Smooth muscle cell (in vitro differentiated cells): Measurements from ENCODE around the gene CLSTN1. TPM values are rescaled to one million over a fixed set of nuclear protein-coding genes. Genes with fewer than 3 reads are reported as not detected.

Source experiments
- DNase-seq: peaks from one replicate; lab custom pipeline; 2025; ENCODE audit not compliant: unreplicated experiment; lab: John Stamatoyannopoulos, UW
- H2AFZ ChIP-seq: fragments of 200-600 bp; sonication (generic); 2 replicates; pipeline ENCODE4 v1.6.0; 2016; ENCODE audit warnings: antibody characterized with exemption, low read depth, mild to moderate bottlenecking
- H3F3A ChIP-seq: fragments of 200-600 bp; sonication (generic); 2 replicates; pipeline ENCODE4 v1.6.0; 2017; ENCODE audit warnings: antibody characterized with exemption, low read depth
- H3K27ac ChIP-seq: fragments of 200-600 bp; sonication (generic); 2 replicates; pipeline ENCODE4 v1.5.1; 2016; ENCODE audit warnings: low read depth, mild to moderate bottlenecking
- H3K27me3 ChIP-seq: fragments of 200-600 bp; sonication (generic); 2 replicates; pipeline ENCODE4 v1.6.1; 2016; ENCODE audit warnings: low read depth, mild to moderate bottlenecking
- H3K36me3 ChIP-seq: fragments of 200-600 bp; sonication (generic); 2 replicates; pipeline ENCODE4 v1.5.1; 2016; ENCODE audit warnings: low read depth
- H3K4me1 ChIP-seq: fragments of 200-600 bp; sonication (generic); 2 replicates; pipeline ENCODE4 v1.5.1; 2016; ENCODE audit warnings: low read depth
- H3K4me2 ChIP-seq: fragments of 200-600 bp; sonication (generic); 2 replicates; pipeline ENCODE4 v1.6.0; 2016; ENCODE audit warnings: mild to moderate bottlenecking
- H3K4me3 ChIP-seq: fragments of 200-600 bp; sonication (generic); 2 replicates; pipeline ENCODE4 v1.5.1; 2016; ENCODE audit warnings: mild to moderate bottlenecking
- H3K79me2 ChIP-seq: fragments of 200-600 bp; sonication (generic); 2 replicates; pipeline ENCODE4 v1.6.0; 2016; ENCODE audit warnings: low read depth, mild to moderate bottlenecking
- H3K9ac ChIP-seq: fragments of 200-600 bp; sonication (generic); 2 replicates; pipeline ENCODE4 v1.6.0; 2016; ENCODE audit warnings: low read depth
- H3K9me3 ChIP-seq: fragments of 200-600 bp; sonication (generic); replicated peaks from 2 replicates; pipeline ENCODE4 v1.5.1; 2016; ENCODE audit warnings: low read depth
- H4K20me1 ChIP-seq: fragments of 200-600 bp; sonication (generic); 2 replicates; pipeline ENCODE4 v1.6.0; 2016; ENCODE audit warnings: low read depth
- WGBS: methylation state at CpG from one replicate; pipeline ENCODE4 v1.1.7; 2016; ENCODE audit warnings: low lambda C conversion rate; 5-methylcytosine and 5-hydroxymethylcytosine counted together
- polyA plus RNA-seq: library from polyadenylated mRNA; unstranded; fragments of >200 nt; fragmentation: Nextera tagmentation; extraction: Ambion mirVana; gene quantifications from 2 replicates; pipeline ENCODE4 v1.2.1, GENCODE V29; 2016
- total RNA-seq: library from RNA; depleted of rRNA; stranded (reverse); fragments of >200 nt; gene quantifications from 2 replicates; pipeline ENCODE4 v1.2.3, GENCODE V29; 2014
- TF ChIP-seq, protein P1 (sequence below): fragments of 200-600 bp; sonication (generic); IDR thresholded peaks from 2 replicates; pipeline ENCODE4 v1.5.1; 2017; ENCODE audit warnings: borderline replicate concordance, mild to moderate bottlenecking, antibody characterized with exemption; ENCODE audit not compliant: insufficient read depth, poor library complexity, severe bottlenecking

Gene CLSTN1
- total and polyA plus RNA-seq, 2 experiments from 2014 or later, result 51.3 to 83.5 TPM

DNA sequence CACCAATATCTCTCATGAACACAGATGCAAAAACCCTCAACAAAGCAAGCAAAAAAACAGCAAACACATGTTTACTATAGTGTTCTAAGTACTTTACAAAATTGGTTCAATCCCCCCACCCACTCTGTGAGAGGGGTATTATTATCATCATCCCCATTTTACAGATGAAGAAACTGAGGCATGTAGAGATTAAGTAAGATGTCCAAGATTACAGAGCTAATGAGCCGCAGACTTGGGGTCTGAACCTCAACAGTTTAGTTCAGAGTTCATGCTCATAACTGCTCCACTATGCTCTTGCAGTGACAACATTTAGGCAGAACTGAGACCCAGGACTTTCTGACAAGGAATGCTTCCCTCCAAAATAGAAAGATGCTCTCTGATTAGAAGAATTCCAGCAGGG is 21.9 kb downstream of the CLSTN1 start:
- Histone ChIP-seq H2AFZ (no peak overlapping the region), H3K4me1 (peaks cover 11% of the 10 kb centered on the region), H3K4me2 (no peak overlapping the region), H3K36me3 (no peaks in the 10 kb centered on the region), H3K27me3 (no peaks in the 10 kb centered on the region), H3K9ac (no peak overlapping the region), H3K79me2 (peaks cover 65% of the 10 kb centered on the region), H3K9me3 (no peaks in the 10 kb centered on the region), H4K20me1 (peaks cover 99% of the 10 kb centered on the region), H3K4me3 (no peak overlapping the region), H3K27ac (no peak overlapping the region), H3F3A (no peaks in the 10 kb centered on the region)
- TF ChIP-seq, protein P1, sequence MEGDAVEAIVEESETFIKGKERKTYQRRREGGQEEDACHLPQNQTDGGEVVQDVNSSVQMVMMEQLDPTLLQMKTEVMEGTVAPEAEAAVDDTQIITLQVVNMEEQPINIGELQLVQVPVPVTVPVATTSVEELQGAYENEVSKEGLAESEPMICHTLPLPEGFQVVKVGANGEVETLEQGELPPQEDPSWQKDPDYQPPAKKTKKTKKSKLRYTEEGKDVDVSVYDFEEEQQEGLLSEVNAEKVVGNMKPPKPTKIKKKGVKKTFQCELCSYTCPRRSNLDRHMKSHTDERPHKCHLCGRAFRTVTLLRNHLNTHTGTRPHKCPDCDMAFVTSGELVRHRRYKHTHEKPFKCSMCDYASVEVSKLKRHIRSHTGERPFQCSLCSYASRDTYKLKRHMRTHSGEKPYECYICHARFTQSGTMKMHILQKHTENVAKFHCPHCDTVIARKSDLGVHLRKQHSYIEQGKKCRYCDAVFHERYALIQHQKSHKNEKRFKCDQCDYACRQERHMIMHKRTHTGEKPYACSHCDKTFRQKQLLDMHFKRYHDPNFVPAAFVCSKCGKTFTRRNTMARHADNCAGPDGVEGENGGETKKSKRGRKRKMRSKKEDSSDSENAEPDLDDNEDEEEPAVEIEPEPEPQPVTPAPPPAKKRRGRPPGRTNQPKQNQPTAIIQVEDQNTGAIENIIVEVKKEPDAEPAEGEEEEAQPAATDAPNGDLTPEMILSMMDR, result no peak
- DNase-seq, result no peak
- 100% methylated on average over 1 of the region's 1 CpG for WGBS

DNA sequence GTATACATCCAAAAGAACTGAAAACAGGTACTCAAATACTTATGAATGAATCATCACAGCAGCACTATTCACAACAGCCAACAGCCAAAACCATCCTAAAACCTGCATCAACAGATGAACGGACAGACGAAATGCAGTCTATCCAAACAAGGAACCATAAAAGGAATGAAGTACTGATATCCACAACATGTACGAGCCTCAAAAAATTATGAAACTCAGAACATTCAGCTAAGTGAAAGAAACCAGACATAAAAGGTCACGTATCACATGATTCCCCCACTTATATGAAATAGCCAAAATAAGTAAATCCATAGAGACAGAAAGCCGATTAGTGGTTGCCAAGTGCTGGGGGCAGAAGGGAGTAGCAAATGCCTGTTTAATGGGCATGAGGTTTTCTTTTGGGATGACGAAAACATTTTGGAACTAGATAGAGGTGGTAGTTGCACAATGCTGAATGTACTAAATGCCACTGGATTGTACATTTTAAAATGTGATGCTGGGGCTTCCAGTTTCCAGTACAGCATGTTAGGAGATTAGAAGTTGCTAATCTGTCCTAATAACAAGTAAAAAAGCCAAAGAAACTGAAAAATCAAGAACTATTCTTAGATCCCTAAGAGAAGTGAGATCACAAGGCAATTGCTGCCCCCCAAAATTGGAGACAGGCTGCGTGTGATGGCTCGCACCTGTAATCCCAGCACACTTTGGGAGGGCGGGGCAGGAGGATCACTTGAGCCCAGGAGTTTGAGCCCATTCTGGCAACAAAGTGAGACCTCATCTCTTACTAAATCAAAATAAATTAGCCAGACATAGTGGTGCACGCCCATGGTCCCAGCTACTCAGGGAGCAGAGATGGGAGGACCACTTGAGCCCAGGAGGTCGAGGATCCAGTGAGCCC is 25.3 kb downstream of the CLSTN1 start:
- peak overlapping the region; percentile 23 for H3K4me3 ChIP-seq

DNA sequence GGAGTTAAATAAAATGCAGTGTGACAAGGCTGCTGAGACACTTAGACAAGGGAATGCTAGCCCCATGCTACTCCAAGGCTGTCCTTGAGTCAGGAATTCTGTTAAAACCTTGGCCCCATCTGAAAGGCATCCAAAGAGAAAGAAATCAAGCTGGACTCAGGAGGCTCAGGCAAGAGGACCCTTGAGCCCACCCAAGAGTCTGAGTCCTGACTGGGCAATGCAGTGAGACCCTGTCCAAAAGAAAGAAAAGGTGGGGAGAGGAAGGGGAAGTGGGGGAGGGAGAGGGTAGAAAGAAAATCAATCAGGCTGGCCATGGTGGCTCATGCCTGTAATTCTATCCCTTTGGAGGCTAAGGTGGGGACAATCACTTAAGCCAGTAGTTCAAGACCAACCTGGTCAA is 26.7 kb downstream of the CLSTN1 start:
- H3K36me3 ChIP-seq, result no peaks in the 10 kb centered on the region
- H3K9me3 ChIP-seq, result no peaks in the 10 kb centered on the region
- H3K79me2 ChIP-seq, result peaks cover 68% of the 10 kb centered on the region
- no peak overlapping the region for H3K4me3 ChIP-seq
- no peak overlapping the region for H3K4me2 ChIP-seq
- H3K27ac ChIP-seq, result no peak overlapping the region
- H3K27me3 ChIP-seq, result no peaks in the 10 kb centered on the region
- no peak overlapping the region for H3K9ac ChIP-seq
- H4K20me1 ChIP-seq, result peaks cover 99% of the 10 kb centered on the region
- no peak overlapping the region for H2AFZ ChIP-seq
- TF ChIP-seq, protein P1, result no peak
- H3F3A ChIP-seq, result no peaks in the 10 kb centered on the region
- H3K4me1 ChIP-seq, result peaks cover 7% of the 10 kb centered on the region
- DNase-seq, result no peak

More for the DNA sequence above, 25.3 kb downstream of the CLSTN1 start:
- Histone ChIP-seq H3K9ac (no peak overlapping the region), H3K9me3 (no peaks in the 10 kb centered on the region), H3K36me3 (no peaks in the 10 kb centered on the region), H3K79me2 (peaks cover 78% of the 10 kb centered on the region), H3K27ac (no peak overlapping the region), H3K4me2 (peak overlapping the region; percentile 58), H3K4me1 (peaks cover 7% of the 10 kb centered on the region), H2AFZ (no peak overlapping the region), H3F3A (no peaks in the 10 kb centered on the region), H3K27me3 (no peaks in the 10 kb centered on the region), H4K20me1 (peaks cover 99% of the 10 kb centered on the region)
- no peak for DNase-seq
- TF ChIP-seq, protein P1, result no peak
- WGBS, result 76% methylated on average over 11 of the region's 11 CpGs
